IMR-90 (cell line): ENCODE data around the gene CPLX4. TPM values are rescaled to one million over a fixed set of nuclear protein-coding genes. Genes with fewer than 3 reads are reported as not detected.

ENCODE experiments used
- ATAC-seq: fragments of 200-7000 bp; cut with Tn5 transposase; 2 replicates; pipeline ENCODE4 v1.9.1; 2020; ENCODE audit warnings: low read depth, mild to moderate bottlenecking, moderate library complexity
- BruUV-seq: library from RNA; stranded (reverse); fragments of 400-500 nt; replicated peaks from 2 replicates; lab custom pipeline; 2021; lab: Mats Ljungman, UMichigan
- CTCF ChIA-PET: fragments of 300-600 bp; formaldehyde crosslinking; extraction: SDS; loops from one replicate; lab custom pipeline; 2021; ENCODE audit warnings: antibody characterized with exemption; lab: Yijun Ruan, JAX
- POLR2A ChIA-PET: fragments of 300-600 bp; sonication (Branson Sonifier 250); formaldehyde crosslinking; loops from one replicate; lab custom pipeline; 2022; ENCODE audit warnings: antibody characterized with exemption; ENCODE audit not compliant: unreplicated experiment; lab: Charles Lee
- DNase-seq: peaks from one replicate; pipeline ENCODE4 v3.0.0; 2013
- H2AFZ ChIP-seq: replicated peaks from 2 replicates; pipeline ENCODE3; 2013; ENCODE audit warnings: low read length, mild to moderate bottlenecking; ENCODE audit not compliant: poor library complexity
- H2AK5ac ChIP-seq: 2 replicates; pipeline ENCODE4 v1.6.1; 2013; ENCODE audit warnings: low read depth, low read length, inconsistent platforms
- H2AK9ac ChIP-seq: replicated peaks from 2 replicates; pipeline ENCODE3; 2013; ENCODE audit warnings: mild to moderate bottlenecking, low read depth, low read length, moderate library complexity; ENCODE audit not compliant: poor library complexity
- H2BK120ac ChIP-seq: 2 replicates; pipeline ENCODE4 v1.6.1; 2013; ENCODE audit warnings: low read depth, low read length, inconsistent platforms
- H2BK15ac ChIP-seq: 3 replicates; pipeline ENCODE4 v1.6.1; 2013; ENCODE audit warnings: low read depth, low read length, inconsistent platforms
- H2BK20ac ChIP-seq: 2 replicates; pipeline ENCODE4 v1.6.1; 2013; ENCODE audit warnings: low read depth, mild to moderate bottlenecking, inconsistent platforms, low read length, moderate library complexity
- H2BK5ac ChIP-seq: 2 replicates; pipeline ENCODE4 v1.6.1; 2013; ENCODE audit warnings: mild to moderate bottlenecking, low read depth, low read length, inconsistent platforms; ENCODE audit not compliant: poor library complexity, severe bottlenecking
- H3K14ac ChIP-seq: replicated peaks from 2 replicates; pipeline ENCODE4 v1.6.1; 2013; ENCODE audit warnings: low read depth, low read length, inconsistent platforms
- H3K18ac ChIP-seq: 2 replicates; pipeline ENCODE4 v1.6.1; 2013; ENCODE audit warnings: low read depth, low read length, control low read depth
- H3K23ac ChIP-seq: 2 replicates; pipeline ENCODE4 v1.6.1; 2013; ENCODE audit warnings: low read depth, low read length, inconsistent platforms
- H3K27ac ChIP-seq: 2 replicates; pipeline ENCODE4 v1.5.1; 2013; ENCODE audit warnings: mild to moderate bottlenecking, control low read depth, low read length; ENCODE audit not compliant: insufficient read depth
- H3K27me3 ChIP-seq: 2 replicates; pipeline ENCODE4 v1.6.1; 2013; ENCODE audit warnings: low read length; ENCODE audit not compliant: control insufficient read depth, insufficient read depth
- H3K36me3 ChIP-seq: 2 replicates; pipeline ENCODE4 v1.6.1; 2013; ENCODE audit warnings: low read length, mixed read lengths; ENCODE audit not compliant: control insufficient read depth, insufficient read depth
- H3K4ac ChIP-seq: 2 replicates; pipeline ENCODE4 v1.6.1; 2013; ENCODE audit warnings: low read depth, low read length, inconsistent platforms
- H3K4me1 ChIP-seq: 2 replicates; pipeline ENCODE4 v1.6.1; 2013; ENCODE audit warnings: low read length, mixed read lengths; ENCODE audit not compliant: control insufficient read depth, insufficient read depth
- H3K4me2 ChIP-seq: 2 replicates; pipeline ENCODE4 v1.6.1; 2013; ENCODE audit warnings: low read depth, mild to moderate bottlenecking, control low read depth, low read length, moderate library complexity
- H3K4me3 ChIP-seq: 2 replicates; pipeline ENCODE4 v1.5.1; 2013; ENCODE audit warnings: low read depth, mild to moderate bottlenecking, control low read depth, low read length, moderate library complexity; ENCODE audit not compliant: insufficient read depth
- H3K56ac ChIP-seq: 2 replicates; pipeline ENCODE4 v1.6.1; 2013; ENCODE audit warnings: low read length, inconsistent platforms; ENCODE audit not compliant: insufficient read depth; ENCODE audit errors: extremely low read depth
- H3K79me1 ChIP-seq, 2 experiments: 2 replicates each; pipeline ENCODE4 v1.6.1; 2013; ENCODE audit warnings: low read length in 2 of 2, inconsistent platforms in 1 of 2, low read depth in 1 of 2
- H3K9ac ChIP-seq: 2 replicates; pipeline ENCODE4 v1.6.1; 2013; ENCODE audit warnings: low read depth, low read length, control low read depth
- H3K9me1 ChIP-seq: 2 replicates; pipeline ENCODE4 v1.6.1; 2013; ENCODE audit warnings: low read length, inconsistent platforms; ENCODE audit not compliant: insufficient read depth
- H3K9me3 ChIP-seq: 2 replicates; pipeline ENCODE4 v1.6.1; 2013; ENCODE audit warnings: low read length; ENCODE audit not compliant: control insufficient read depth, insufficient read depth
- H4K20me1 ChIP-seq: 2 replicates; pipeline ENCODE4 v1.6.1; 2013; ENCODE audit warnings: low read length, inconsistent platforms; ENCODE audit not compliant: insufficient read depth
- H4K5ac ChIP-seq: 2 replicates; pipeline ENCODE4 v1.6.1; 2013; ENCODE audit warnings: mild to moderate bottlenecking, low read depth, low read length, control low read depth
- H4K8ac ChIP-seq, 2 experiments: 2 replicates each; pipeline ENCODE4 v1.6.1; 2013; ENCODE audit warnings: low read depth in 2 of 2, low read length in 2 of 2, control low read depth in 1 of 2, inconsistent platforms in 1 of 2
- H4K91ac ChIP-seq: 2 replicates; pipeline ENCODE4 v1.6.1; 2013; ENCODE audit warnings: low read depth, low read length, inconsistent platforms; ENCODE audit not compliant: insufficient read depth
- BHLHE40 ChIP-seq: fragments of 150-350 bp; IDR thresholded peaks from 2 replicates; pipeline ENCODE4 v1.6.1; 2016; ENCODE audit warnings: mild to moderate bottlenecking, low read depth, low read length
- MXI1 ChIP-seq: IDR thresholded peaks from 2 replicates; pipeline ENCODE4 v1.6.1; 2012; ENCODE audit warnings: low read depth, mild to moderate bottlenecking, low read length, moderate library complexity, borderline replicate concordance
- NFE2L2 ChIP-seq: fragments of 150-350 bp; IDR thresholded peaks from 2 replicates; pipeline ENCODE4 v1.6.1; 2016; ENCODE audit warnings: low read depth, mild to moderate bottlenecking, low read length
- RAD21 ChIP-seq: IDR thresholded peaks from 2 replicates; pipeline ENCODE4 v1.6.1; 2012; ENCODE audit warnings: low read length, improper control_type of control experiment
- RCOR1 ChIP-seq: IDR thresholded peaks from 2 replicates; pipeline ENCODE4 v1.6.1; 2012; ENCODE audit warnings: mild to moderate bottlenecking, low read length, improper control_type of control experiment; ENCODE audit not compliant: insufficient replicate concordance
- USF2 ChIP-seq: fragments of 150-350 bp; IDR thresholded peaks from 2 replicates; pipeline ENCODE4 v1.6.1; 2017; ENCODE audit warnings: mild to moderate bottlenecking, antibody characterized with exemption, low read length, low read depth
- dilution Hi-C: fragments of 300-500 bp; cut with HindIII; formaldehyde crosslinking; loops from one replicate; pipeline ENCODE4 v1.14.3; 2018; ENCODE audit warnings: low sequenced_read_pairs; ENCODE audit not compliant: unreplicated experiment
- in situ Hi-C: fragments of 300-500 bp; cut with MboI; formaldehyde crosslinking; loops from 3 replicates; pipeline ENCODE4 v1.14.3; 2019; ENCODE audit warnings: low sequenced_read_pairs, inconsistent platforms, mixed read lengths
- intact Hi-C: fragments of 100-400 bp; cut with micrococcal nuclease; formaldehyde crosslinking; loops from 2 replicates; pipeline ENCODE4 v1.10.0; 2022
- polyA plus RNA-seq, 3 experiments: library from polyadenylated mRNA; depleted of rRNA; stranded (reverse); fragments of >200 nt; gene quantifications; 2 replicates each; pipeline ENCODE4 v1.2.3, GENCODE V29; 2012; ENCODE audit warnings: low replicate concordance in 1 of 3
- total RNA-seq: library from RNA; depleted of rRNA; stranded (reverse); fragments of >200 nt; gene quantifications from 2 replicates; pipeline ENCODE4 v1.2.3, GENCODE V29; 2012

CPLX4 gene
- total and polyA plus RNA-seq, 2 of the 4 experiments (the other 2 are of a cell fraction): not detected

- CTCF ChIA-PET: no interaction called here
- H3K9me1 ChIP-seq: no peaks in the 10 kb centered on the region
- no peak overlapping the region for H3K56ac ChIP-seq
- no peak overlapping the region for H2BK120ac ChIP-seq
- H3K27ac ChIP-seq: no peak overlapping the region
- no peak overlapping the region for H3K4me2 ChIP-seq
- in situ Hi-C loops: no loop called here
- no peak overlapping the region for H4K8ac ChIP-seq
- no peak overlapping the region for H2AFZ ChIP-seq
- no peak overlapping the region for H3K9ac ChIP-seq
- DNase-seq: no peak
- H3K4ac ChIP-seq: no peak overlapping the region
- intact Hi-C loops: no loop called here
- no peak overlapping the region for H2BK15ac ChIP-seq
- no peak overlapping the region for H4K5ac ChIP-seq
- H3K4me1 ChIP-seq: no peaks in the 10 kb centered on the region
- no peaks in the 10 kb centered on the region for H3K79me1 ChIP-seq
- TF ChIP-seq BHLHE40 (no peak), RAD21 (no peak), NFE2L2 (no peak), USF2 (no peak), RCOR1 (no peak), MXI1 (no peak)
- no peak overlapping the region for H3K18ac ChIP-seq
- H4K20me1 ChIP-seq: no peaks in the 10 kb centered on the region
- no peak overlapping the region for H4K91ac ChIP-seq
- H3K36me3 ChIP-seq: no peaks in the 10 kb centered on the region
- dilution Hi-C loops: no loop called here
- H2AK9ac ChIP-seq: no peak overlapping the region
- BruUV-seq: no TSS peak
- no peak overlapping the region for H3K4me3 ChIP-seq
- peaks cover 46% of the 10 kb centered on the region for H3K27me3 ChIP-seq
- no peak for ATAC-seq
- POLR2A ChIA-PET: no interaction called here
- H2AK5ac ChIP-seq: no peak overlapping the region
- H3K14ac ChIP-seq: no peak overlapping the region
- no peak overlapping the region for H2BK5ac ChIP-seq
- no peak overlapping the region for H3K23ac ChIP-seq
- no peaks in the 10 kb centered on the region for H3K9me3 ChIP-seq
- no peak overlapping the region for H2BK20ac ChIP-seq
Measured at GRCh38 chr18:59293317-59293716, 25.1 kb downstream of the CPLX4 start.
